Activated naive CD4-positive, alpha-beta T cell treated with anti-CD3 and anti-CD28 coated beads, Interleukin-2, amount 10 ng/mL, durations not matched to agents 7 days and 5 days (primary cell): ENCODE results near the gene ADAM10.

Experiments used
- CTCF ChIA-PET: fragments of 350-600 bp; sonication (Branson Sonifier 250); formaldehyde crosslinking; loops from one replicate; lab custom pipeline; 2021; ENCODE audit warnings: antibody characterized with exemption; lab: Charles Lee
- DNase-seq: peaks from one replicate; pipeline ENCODE4 v3.0.0-alpha.2; 2020
- H3K27ac Mint-ChIP-seq: one replicate; pipeline ENCODE4 v1.8.0; 2021; ENCODE audit warnings: mild to moderate bottlenecking, moderate library complexity, mixed read lengths
- H3K27me3 Mint-ChIP-seq: one replicate; pipeline ENCODE4 v1.8.0; 2021; ENCODE audit warnings: mild to moderate bottlenecking, mixed read lengths
- H3K36me3 Mint-ChIP-seq: one replicate; pipeline ENCODE4 v1.8.0; 2021; ENCODE audit warnings: mixed read lengths
- H3K4me1 Mint-ChIP-seq: one replicate; pipeline ENCODE4 v1.8.0; 2021; ENCODE audit warnings: mixed read lengths
- H3K4me3 Mint-ChIP-seq: one replicate; pipeline ENCODE4 v1.8.0; 2021; ENCODE audit warnings: mild to moderate bottlenecking, moderate library complexity, mixed read lengths
- H3K9me3 Mint-ChIP-seq: one replicate; pipeline ENCODE4 v1.8.0; 2021; ENCODE audit warnings: mixed read lengths

The ADAM10 gene

GRCh38 chr15:58749532-58750337 lies at the start of gene ADAM10:
TSS of gene ADAM10 (minus strand) at chr15:58749707. CDS start at chr15:58749534, 173 bp downstream.
- Mint-ChIP-seq H3K4me1 (peaks cover 38% of the 10 kb centered on the region), H3K27ac (peak within 1 kb of the TSS; percentile 96), H3K9me3 (no peaks in the 10 kb centered on the region), H3K36me3 (peaks cover 21% of the 10 kb centered on the region), H3K27me3 (peaks cover 9% of the 10 kb centered on the region), H3K4me3 (peak within 1 kb of the TSS; percentile 98)
- peak; percentile 99 for DNase-seq
- CTCF ChIA-PET: interaction anchor here (0.7 to 1.6 kb wide), 5 partner anchors 21 to 522 kb away, joined by 4 to 8 read pairs (median 4); partner anchors contain the start of gene MINDY2

GRCh38 chr15:58797505-58797904 lies 48.0 kb upstream of the ADAM10 start:
- Mint-ChIP-seq H3K4me1 (peaks cover 20% of the 10 kb centered on the region), H3K27me3 (no peaks in the 10 kb centered on the region), H3K27ac (no peak overlapping the region), H3K36me3 (peaks cover 13% of the 10 kb centered on the region), H3K4me3 (no peak overlapping the region), H3K9me3 (no peaks in the 10 kb centered on the region)
- DNase-seq: no peak
- CTCF ChIA-PET: no interaction called here

GRCh38 chr15:58795825-58796224 lies 46.3 kb upstream of the ADAM10 start:
- DNase-seq: no peak
- Mint-ChIP-seq H3K27ac (no peak overlapping the region), H3K4me3 (no peak overlapping the region), H3K4me1 (peaks cover 20% of the 10 kb centered on the region), H3K27me3 (no peaks in the 10 kb centered on the region), H3K36me3 (peaks cover 20% of the 10 kb centered on the region), H3K9me3 (no peaks in the 10 kb centered on the region)
- CTCF ChIA-PET: no interaction called here

- DNase-seq: no peak
- Mint-ChIP-seq H3K27ac (no peak overlapping the region), H3K4me1 (peaks cover 11% of the 10 kb centered on the region), H3K36me3 (peaks cover 27% of the 10 kb centered on the region), H3K9me3 (no peaks in the 10 kb centered on the region), H3K27me3 (no peaks in the 10 kb centered on the region), H3K4me3 (no peak overlapping the region)
- CTCF ChIA-PET: interaction anchor here (0.9 kb wide), 1 partner anchor 13 kb away, joined by 3 read pairs; no protein-coding TSS in a partner anchor
Observed at GRCh38 chr15:58793862-58794261, 44.4 kb upstream of the ADAM10 start.

- H3K9me3 Mint-ChIP-seq: no peaks in the 10 kb centered on the region
- CTCF ChIA-PET: no interaction called here
- no peaks in the 10 kb centered on the region for H3K27me3 Mint-ChIP-seq
- no peaks in the 10 kb centered on the region for H3K4me1 Mint-ChIP-seq
- DNase-seq: no peak
- no peak overlapping the region for H3K4me3 Mint-ChIP-seq
- H3K36me3 Mint-ChIP-seq: peaks cover 26% of the 10 kb centered on the region
- H3K27ac Mint-ChIP-seq: no peak overlapping the region
Observed at GRCh38 chr15:58788056-58788710, 38.7 kb upstream of the ADAM10 start.

- no peak for DNase-seq
- CTCF ChIA-PET: interaction anchor here (0.7 kb wide), 1 partner anchor 1053 kb away, joined by 3 read pairs; no protein-coding TSS in a partner anchor
- no peaks in the 10 kb centered on the region for H3K9me3 Mint-ChIP-seq
Observed at GRCh38 chr15:58785355-58785754, 35.8 kb upstream of the ADAM10 start.

GRCh38 chr15:58779554-58779953 lies 30.0 kb upstream of the ADAM10 start:
- CTCF ChIA-PET: no interaction called here
- no peak for DNase-seq
- Mint-ChIP-seq H3K27me3 (no peaks in the 10 kb centered on the region), H3K4me1 (peaks cover 4% of the 10 kb centered on the region), H3K9me3 (no peaks in the 10 kb centered on the region), H3K27ac (no peak overlapping the region), H3K36me3 (peaks cover 16% of the 10 kb centered on the region), H3K4me3 (no peak overlapping the region)

More at GRCh38 chr15:58785355-58785754, 35.8 kb upstream of the ADAM10 start:
- H3K27ac Mint-ChIP-seq: no peak overlapping the region
- peaks cover 11% of the 10 kb centered on the region for H3K36me3 Mint-ChIP-seq
- no peak overlapping the region for H3K4me3 Mint-ChIP-seq
- no peaks in the 10 kb centered on the region for H3K27me3 Mint-ChIP-seq
- no peaks in the 10 kb centered on the region for H3K4me1 Mint-ChIP-seq

- no peak overlapping the region for H3K27ac Mint-ChIP-seq
- DNase-seq: no peak
- H3K4me1 Mint-ChIP-seq: peaks cover 4% of the 10 kb centered on the region
- H3K36me3 Mint-ChIP-seq: peaks cover 9% of the 10 kb centered on the region
- no peaks in the 10 kb centered on the region for H3K27me3 Mint-ChIP-seq
- CTCF ChIA-PET: no interaction called here
- no peaks in the 10 kb centered on the region for H3K9me3 Mint-ChIP-seq
- no peak overlapping the region for H3K4me3 Mint-ChIP-seq
Observed at GRCh38 chr15:58777107-58777506, 27.6 kb upstream of the ADAM10 start.

- CTCF ChIA-PET: no interaction called here
- H3K36me3 Mint-ChIP-seq: peaks cover 12% of the 10 kb centered on the region
- no peaks in the 10 kb centered on the region for H3K27me3 Mint-ChIP-seq
Observed at GRCh38 chr15:58775402-58775801, 25.9 kb upstream of the ADAM10 start.

GRCh38 chr15:58773024-58773423 lies 23.5 kb upstream of the ADAM10 start:
- H3K27ac Mint-ChIP-seq: no peak overlapping the region
- no peaks in the 10 kb centered on the region for H3K9me3 Mint-ChIP-seq
- no peaks in the 10 kb centered on the region for H3K27me3 Mint-ChIP-seq
- H3K4me3 Mint-ChIP-seq: no peak overlapping the region
- H3K4me1 Mint-ChIP-seq: peaks cover 20% of the 10 kb centered on the region
- H3K36me3 Mint-ChIP-seq: peaks cover 8% of the 10 kb centered on the region
- CTCF ChIA-PET: interaction anchor here (1.0 to 1.5 kb wide), 3 partner anchors 20 to 756 kb away, joined by 3 to 7 read pairs (median 3); no protein-coding TSS in a partner anchor
- DNase-seq: no peak

More at GRCh38 chr15:58775402-58775801, 25.9 kb upstream of the ADAM10 start:
- Mint-ChIP-seq H3K9me3 (no peaks in the 10 kb centered on the region), H3K4me3 (no peak overlapping the region), H3K27ac (no peak overlapping the region), H3K4me1 (peaks cover 11% of the 10 kb centered on the region)
- no peak for DNase-seq

GRCh38 chr15:58771621-58772250 lies 22.2 kb upstream of the ADAM10 start:
- H3K36me3 Mint-ChIP-seq: peaks cover 3% of the 10 kb centered on the region
- no peaks in the 10 kb centered on the region for H3K9me3 Mint-ChIP-seq
- peak overlapping the region; percentile 92 for H3K27ac Mint-ChIP-seq
- peak; percentile 38 for DNase-seq
- H3K27me3 Mint-ChIP-seq: no peaks in the 10 kb centered on the region
- no peak overlapping the region for H3K4me3 Mint-ChIP-seq
- H3K4me1 Mint-ChIP-seq: peaks cover 16% of the 10 kb centered on the region
- CTCF ChIA-PET: interaction anchor here (0.9 to 3.2 kb wide), 7 partner anchors 11 to 528 kb away, joined by 3 to 17 read pairs (median 6); partner anchors contain the start of gene ADAM10

GRCh38 chr15:58770857-58771620 lies 21.5 kb upstream of the ADAM10 start, which contains the start of gene MINDY2:
TSS of gene MINDY2 (plus strand) at chr15:58771302. CDS start at chr15:58771396, 94 bp downstream.
- peak; percentile 97 for DNase-seq
- H3K4me3 Mint-ChIP-seq: no peak within 1 kb of the TSS
- peak within 1 kb of the TSS; percentile 92 for H3K27ac Mint-ChIP-seq
- H3K9me3 Mint-ChIP-seq: peaks cover 2% of the 10 kb centered on the region
- CTCF ChIA-PET: interaction anchor here (0.9 to 3.2 kb wide), 5 partner anchors 10 to 529 kb away, joined by 3 to 17 read pairs (median 6); partner anchors contain the start of gene ADAM10
- H3K36me3 Mint-ChIP-seq: peaks cover 4% of the 10 kb centered on the region
- peaks cover 5% of the 10 kb centered on the region for H3K27me3 Mint-ChIP-seq
- H3K4me1 Mint-ChIP-seq: peaks cover 16% of the 10 kb centered on the region

- CTCF ChIA-PET: interaction anchor here (1.4 to 3.2 kb wide), 4 partner anchors 10 to 501 kb away, joined by 5 to 17 read pairs (median 7); partner anchors contain the start of gene ADAM10
- H3K27me3 Mint-ChIP-seq: peaks cover 6% of the 10 kb centered on the region
- no peak overlapping the region for H3K4me3 Mint-ChIP-seq
- H3K36me3 Mint-ChIP-seq: peaks cover 4% of the 10 kb centered on the region
- peaks cover 16% of the 10 kb centered on the region for H3K4me1 Mint-ChIP-seq
- peak overlapping the region; percentile 92 for H3K27ac Mint-ChIP-seq
- no peak for DNase-seq
- peaks cover 4% of the 10 kb centered on the region for H3K9me3 Mint-ChIP-seq
Observed at GRCh38 chr15:58770519-58770856, 21.0 kb upstream of the ADAM10 start.
